Uterus (tissue), 4 donors: ENCODE data around the gene COL9A3. TPM values are rescaled to one million over a fixed set of nuclear protein-coding genes. Genes with fewer than 3 reads are reported as not detected.

Experiments
- DNase-seq, 2 donors: peaks; one replicate each; pipeline ENCODE4 v3.0.0-alpha.2; 2019 to 2020
- H3K27ac ChIP-seq, 2 donors: fragments of 200-600 bp; sonication (generic); 1 replicate in 1 of 2; 2 replicates in 1 of 2; pipeline ENCODE4 v1.5.1; 2016 to 2018
- H3K27me3 ChIP-seq, 2 donors: fragments of 200-600 bp; sonication (generic); one replicate each; pipeline ENCODE4 v1.5.1; 2018 to 2019; ENCODE audit warnings: control low read depth in 1 of 2
- H3K36me3 ChIP-seq, 2 donors: fragments of 200-600 bp; sonication (generic); one replicate each; pipeline ENCODE4 v1.5.1; 2019; ENCODE audit warnings: control low read depth in 1 of 2
- H3K4me1 ChIP-seq, 2 donors: fragments of 200-600 bp; sonication (generic); one replicate each; pipeline ENCODE4 v1.5.1; 2018 to 2019; ENCODE audit warnings: control low read depth in 1 of 2
- H3K4me3 ChIP-seq, 2 donors: fragments of 200-600 bp; sonication (generic); 1 replicate in 1 of 2; 2 replicates in 1 of 2; pipeline ENCODE4 v1.5.1; 2018 to 2019; ENCODE audit warnings: mild to moderate bottlenecking in 1 of 2
- H3K9me3 ChIP-seq, 2 donors: fragments of 200-600 bp; sonication (generic); one replicate each; pipeline ENCODE4 v1.5.1; 2019; ENCODE audit warnings: control low read depth in 1 of 2
- CTCF ChIP-seq, 4 experiments: fragments of 200-600 bp in 2 of 4; fragments of 450-650 bp in 2 of 4; sonication (generic) in 2 of 4; IDR thresholded peaks; one replicate each; pipeline ENCODE4 v1.5.1; 2016 to 2019; ENCODE audit warnings: antibody characterized with exemption in 4 of 4, mild to moderate bottlenecking in 2 of 4, moderate library complexity in 1 of 4
- POLR2A ChIP-seq, 2 donors: fragments of 450-650 bp; IDR thresholded peaks; one replicate each; pipeline ENCODE4 v1.6.1; 2016; ENCODE audit warnings: antibody characterized with exemption in 2 of 2, mild to moderate bottlenecking in 1 of 2, moderate library complexity in 1 of 2
- intact Hi-C: fragments of 100-400 bp; cut with DNase I; formaldehyde crosslinking; loops from one replicate; pipeline ENCODE4 v1.15.1; 2023; ENCODE audit warnings: low total_unique reads
- total RNA-seq, 4 donors: library from RNA; depleted of rRNA in 3 of 4; stranded (reverse); fragments of >200 nt in 3 of 4; gene quantifications; one replicate each; pipeline versions ENCODE4 v1.1.0 to v1.2.4, GENCODE V29; 2014 to 2023
- donor health status: DM: yes; HTN: yes; CAD: no.

The COL9A3 gene
- total RNA-seq, 4 donors from 2014 or later: 0.59 to 75.4 (median 16.3) TPM

DNA sequence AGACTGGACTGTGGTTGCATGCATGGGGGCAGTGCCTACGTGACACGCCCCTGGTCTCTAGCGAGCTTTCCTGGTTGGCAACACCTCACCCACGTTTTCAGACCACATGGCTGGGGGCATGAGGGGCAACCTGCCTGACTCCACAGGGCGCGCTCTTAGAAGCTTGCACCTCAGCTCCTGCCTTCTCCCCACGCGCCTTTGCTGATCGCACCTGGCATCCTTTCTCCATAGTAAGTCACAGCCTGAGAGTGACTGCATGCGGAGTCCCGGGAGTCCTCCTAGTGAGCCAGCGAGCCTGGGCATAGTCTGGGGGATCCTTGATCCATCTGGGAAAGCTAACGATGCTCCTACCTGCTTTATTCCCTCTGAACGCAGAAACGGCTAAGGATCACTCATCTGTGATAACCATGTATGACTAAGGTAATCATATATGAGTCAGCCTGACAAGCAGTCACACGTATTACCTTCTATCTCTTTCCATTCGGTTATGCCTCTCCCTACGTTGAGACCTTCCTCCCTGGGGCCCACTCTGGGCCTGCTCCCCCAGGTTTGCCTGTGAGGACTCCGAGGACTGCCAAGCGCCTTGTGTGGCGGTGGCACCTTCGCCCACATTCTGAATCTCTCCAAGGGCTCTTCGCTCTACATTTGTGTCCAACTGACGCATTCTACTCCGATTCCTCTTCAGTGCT, 40.2 kb downstream of the COL9A3 start:
- TF ChIP-seq CTCF (IDR thresholded peaks at IDR 0.05) (no peak), POLR2A (IDR thresholded peaks at IDR 0.05) (no peak)
- Histone ChIP-seq H3K4me1 (peaks cover 0 to 7% of the 10 kb centered on the region in 2 donors), H3K4me3 (no peak overlapping the region), H3K27me3 (no peaks in the 10 kb centered on the region), H3K27ac (no peak overlapping the region), H3K9me3 (no peaks in the 10 kb centered on the region), H3K36me3 (no peaks in the 10 kb centered on the region)
- no peak for DNase-seq
- intact Hi-C loops: no loop called here

DNA sequence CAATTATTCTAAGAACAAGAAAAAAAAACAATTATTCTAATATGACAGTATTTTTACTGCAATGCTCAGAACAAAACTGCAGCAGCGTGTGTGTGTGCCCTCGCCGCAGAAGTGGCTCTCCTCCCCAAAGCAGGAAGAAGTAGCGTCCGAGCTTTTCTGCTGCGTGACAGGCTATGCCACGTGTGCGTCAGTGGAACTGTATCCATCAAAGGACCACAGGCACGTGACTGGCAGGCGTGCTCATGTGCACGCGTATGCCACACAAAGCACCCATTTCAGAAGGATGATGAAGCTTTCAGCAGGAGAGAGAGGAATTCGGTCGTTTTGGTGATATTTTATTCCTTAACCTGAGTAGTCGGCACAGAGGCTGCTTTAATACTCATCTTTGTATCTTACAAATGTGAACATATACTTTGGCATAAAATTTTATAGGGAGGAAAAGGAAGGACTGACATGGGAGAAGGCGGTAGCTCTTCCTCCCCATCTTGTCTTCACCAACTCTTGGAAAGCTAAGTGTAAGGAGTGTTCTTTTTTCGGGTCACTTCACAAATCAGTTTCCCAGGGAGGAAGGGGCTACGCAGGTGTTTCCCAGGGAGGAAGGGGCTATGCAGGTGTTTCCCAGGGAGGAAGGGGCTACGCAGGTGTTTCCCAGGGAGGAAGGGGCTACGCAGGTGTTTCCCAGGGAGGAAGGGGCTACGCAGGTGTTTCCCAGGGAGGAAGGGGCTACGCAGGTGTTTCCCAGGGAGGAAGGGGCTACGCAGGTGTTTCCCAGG, 41.4 kb downstream of the COL9A3 start:
- Histone ChIP-seq H3K36me3 (no peaks in the 10 kb centered on the region), H3K4me3 (no peak overlapping the region), H3K9me3 (no peaks in the 10 kb centered on the region), H3K4me1 (peaks cover 0 to 7% of the 10 kb centered on the region in 2 donors), H3K27me3 (no peaks in the 10 kb centered on the region), H3K27ac (no peak overlapping the region)
- TF ChIP-seq CTCF (IDR thresholded peaks at IDR 0.05) (no peak), POLR2A (IDR thresholded peaks at IDR 0.05) (no peak)
- intact Hi-C loops: no loop called here
- DNase-seq: no peak

- H3K36me3 ChIP-seq: no peaks in the 10 kb centered on the region
- intact Hi-C loops: no loop called here
- no peak for DNase-seq
- TF ChIP-seq POLR2A (IDR thresholded peaks at IDR 0.05) (no peak), CTCF (IDR thresholded peaks at IDR 0.05) (no peak)
- no peaks in the 10 kb centered on the region for H3K9me3 ChIP-seq
- H3K27ac ChIP-seq: no peak overlapping the region
- peaks cover 0 to 7% of the 10 kb centered on the region in 2 donors for H3K4me1 ChIP-seq
- no peak overlapping the region for H3K4me3 ChIP-seq
- no peaks in the 10 kb centered on the region for H3K27me3 ChIP-seq
These were observed 42.9 kb downstream of the COL9A3 start for GRCh38 chr20:62859721-62860120.

GRCh38 chr20:62860391-62860923, 43.6 kb downstream of the COL9A3 start:
- Histone ChIP-seq H3K27ac (no peak overlapping the region), H3K27me3 (no peaks in the 10 kb centered on the region), H3K9me3 (no peaks in the 10 kb centered on the region), H3K4me1 (peaks cover 0 to 7% of the 10 kb centered on the region in 2 donors), H3K4me3 (peak overlapping the region; percentile 8 to 33), H3K36me3 (no peaks in the 10 kb centered on the region)
- intact Hi-C loops: no loop called here
- TF ChIP-seq CTCF (IDR thresholded peaks at IDR 0.05) (no peak), POLR2A (IDR thresholded peaks at IDR 0.05) (no peak)
- DNase-seq: no peak
